ENCODE measurements around the gene HOXD11. TPM values are rescaled to one million over a fixed set of nuclear protein-coding genes. Genes with fewer than 3 reads are reported as not detected.
A peak's percentile ranks its signal among the peaks of the same experiment; 100 is the strongest.

The HOXD11 gene
- total RNA-seq, 2 experiments from 2014 or later = not detected

DNA sequence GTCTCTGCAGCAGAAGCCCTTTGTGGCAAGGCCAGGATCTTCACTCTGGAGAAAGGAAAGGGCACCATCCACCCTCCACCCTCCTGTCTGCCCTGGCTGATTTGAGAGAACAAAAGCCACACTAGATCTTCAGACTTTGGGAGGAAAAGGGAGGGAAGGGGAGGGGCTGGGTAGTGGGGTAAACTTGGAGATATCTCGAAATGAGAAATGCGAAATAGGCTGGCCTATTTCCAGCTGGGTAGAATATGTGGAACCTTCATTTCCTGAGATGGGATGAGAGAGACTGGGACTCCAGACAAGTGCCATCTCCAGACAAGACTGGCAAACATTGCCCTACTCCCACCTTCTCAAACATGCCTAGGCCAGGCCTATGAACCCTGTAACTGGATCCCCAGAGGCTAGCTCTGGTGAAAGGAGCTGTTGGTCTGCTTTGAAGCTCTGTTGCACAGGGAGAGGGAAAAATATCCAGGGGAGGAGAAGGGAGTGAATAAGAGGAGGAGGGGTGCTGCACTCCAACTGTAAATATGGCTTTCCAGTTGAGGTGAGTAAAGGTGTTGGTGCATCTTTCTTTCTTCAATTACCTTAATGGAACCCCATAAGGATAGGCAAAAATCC, 5.8 kb upstream of the HOXD11 start:
- ATAC-seq (no peak), DNase-seq (no peak)
- peaks cover 2% of the 10 kb centered on the region for H3K36me3 Mint-ChIP-seq
- CTCF ChIA-PET = interaction anchor here (1.3 kb wide), 1 partner anchor 39 kb away, joined by 3 read pairs; no protein-coding TSS in a partner anchor
- no peak overlapping the region for H3K27ac Mint-ChIP-seq
- no peak overlapping the region for H3K4me3 Mint-ChIP-seq
- H3K4me1 Mint-ChIP-seq = peaks cover 13% of the 10 kb centered on the region
- peaks cover 96% of the 10 kb centered on the region for H3K27me3 Mint-ChIP-seq
- no peaks in the 10 kb centered on the region for H3K9me3 Mint-ChIP-seq (ENCODE audit: low read depth)

DNA sequence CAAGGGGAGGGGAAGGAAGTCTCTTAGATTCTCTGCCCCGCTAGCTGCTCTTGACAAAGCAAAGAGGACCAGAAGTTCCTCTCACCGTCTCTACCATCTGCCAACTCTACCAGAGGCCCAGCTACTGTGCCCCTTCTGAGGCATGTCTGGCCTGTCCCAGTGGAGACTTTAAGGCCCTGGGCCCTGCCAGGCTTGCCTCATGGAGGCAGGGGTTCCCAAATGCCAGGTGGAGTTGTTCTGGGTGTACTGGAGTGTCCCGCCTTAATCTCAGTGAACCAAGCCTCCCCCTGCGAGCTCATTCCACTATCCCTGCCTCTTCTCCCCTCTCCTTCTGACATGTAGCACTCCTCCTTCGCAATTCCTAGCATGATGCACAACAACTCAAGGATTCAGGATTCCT, 5.2 kb upstream of the HOXD11 start:
- H3K9me3 Mint-ChIP-seq (ENCODE audit: low read depth) = no peaks in the 10 kb centered on the region
- ATAC-seq = no peak
- H3K27ac Mint-ChIP-seq = no peak overlapping the region
- no peak for DNase-seq
- H3K36me3 Mint-ChIP-seq = peaks cover 3% of the 10 kb centered on the region
- peaks cover 94% of the 10 kb centered on the region for H3K27me3 Mint-ChIP-seq
- no peak overlapping the region for H3K4me3 Mint-ChIP-seq
- CTCF ChIA-PET = interaction anchor here (0.7 to 1.4 kb wide), 4 partner anchors 18 to 536 kb away, joined by 3 read pairs; no protein-coding TSS in a partner anchor
- peaks cover 11% of the 10 kb centered on the region for H3K4me1 Mint-ChIP-seq

DNA sequence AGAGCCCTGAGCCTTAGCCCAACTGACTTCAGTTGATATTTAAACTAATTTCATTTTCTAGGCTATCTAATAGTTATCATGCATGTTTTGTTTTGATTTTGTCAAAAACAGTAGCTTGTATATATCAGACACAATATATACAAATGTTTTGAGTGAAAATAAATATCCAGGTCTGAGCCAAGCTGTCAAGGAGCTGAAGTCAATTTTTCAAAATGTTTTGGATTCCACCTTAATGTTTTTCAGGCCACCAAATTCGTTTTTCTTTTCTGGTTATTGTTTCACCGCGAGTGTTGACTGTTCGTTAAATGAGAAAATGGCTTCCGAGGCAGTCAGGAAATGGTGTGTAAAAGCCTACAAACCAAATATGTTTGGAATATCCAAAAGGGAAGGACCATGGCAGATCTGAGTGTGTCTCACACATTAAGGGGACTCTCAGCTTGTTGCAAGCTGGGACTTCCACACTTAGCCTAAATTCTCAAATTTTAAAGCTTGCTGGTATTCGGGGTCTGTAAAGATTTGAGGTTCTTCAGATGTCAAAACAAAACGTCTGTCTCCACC, 4.7 kb upstream of the HOXD11 start:
- ATAC-seq (no peak), DNase-seq (no peak)
- H3K27ac Mint-ChIP-seq = no peak overlapping the region
- peaks cover 11% of the 10 kb centered on the region for H3K4me1 Mint-ChIP-seq
- CTCF ChIA-PET = interaction anchor here (0.7 to 1.4 kb wide), 4 partner anchors 18 to 536 kb away, joined by 3 read pairs; no protein-coding TSS in a partner anchor
- H3K9me3 Mint-ChIP-seq (ENCODE audit: low read depth) = no peaks in the 10 kb centered on the region
- peaks cover 93% of the 10 kb centered on the region for H3K27me3 Mint-ChIP-seq
- peaks cover 3% of the 10 kb centered on the region for H3K36me3 Mint-ChIP-seq
- H3K4me3 Mint-ChIP-seq = no peak overlapping the region

DNA sequence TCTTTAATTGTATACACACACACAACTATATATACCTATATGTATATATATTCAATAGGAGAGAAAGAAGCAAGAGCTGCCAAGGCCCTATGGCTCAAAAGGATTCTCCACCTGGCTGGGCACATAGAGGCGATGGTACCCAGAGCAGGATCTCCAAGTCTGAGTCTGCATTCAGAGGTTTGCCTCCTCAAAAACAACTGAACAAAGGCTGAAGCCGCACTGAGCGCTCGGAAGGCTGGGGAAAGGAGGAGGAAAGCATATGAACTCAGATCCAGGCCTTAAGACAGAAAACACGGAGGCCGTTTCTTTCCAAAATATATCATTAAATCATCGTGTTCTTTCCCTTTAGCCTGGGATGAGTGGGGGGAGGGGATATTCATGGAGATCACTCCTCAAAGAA, 3.9 kb upstream of the HOXD11 start:
- no peak overlapping the region for H3K27ac Mint-ChIP-seq
- H3K9me3 Mint-ChIP-seq (ENCODE audit: low read depth) = no peaks in the 10 kb centered on the region
- CTCF ChIA-PET = interaction anchor here (0.9 to 1.4 kb wide), 4 partner anchors 17 to 37 kb away, joined by 3 read pairs; no protein-coding TSS in a partner anchor
- H3K4me1 Mint-ChIP-seq = peaks cover 6% of the 10 kb centered on the region
- no peak for ATAC-seq
- peaks cover 3% of the 10 kb centered on the region for H3K36me3 Mint-ChIP-seq
- H3K27me3 Mint-ChIP-seq = peaks cover 85% of the 10 kb centered on the region
- no peak overlapping the region for H3K4me3 Mint-ChIP-seq
- no peak for DNase-seq

DNA sequence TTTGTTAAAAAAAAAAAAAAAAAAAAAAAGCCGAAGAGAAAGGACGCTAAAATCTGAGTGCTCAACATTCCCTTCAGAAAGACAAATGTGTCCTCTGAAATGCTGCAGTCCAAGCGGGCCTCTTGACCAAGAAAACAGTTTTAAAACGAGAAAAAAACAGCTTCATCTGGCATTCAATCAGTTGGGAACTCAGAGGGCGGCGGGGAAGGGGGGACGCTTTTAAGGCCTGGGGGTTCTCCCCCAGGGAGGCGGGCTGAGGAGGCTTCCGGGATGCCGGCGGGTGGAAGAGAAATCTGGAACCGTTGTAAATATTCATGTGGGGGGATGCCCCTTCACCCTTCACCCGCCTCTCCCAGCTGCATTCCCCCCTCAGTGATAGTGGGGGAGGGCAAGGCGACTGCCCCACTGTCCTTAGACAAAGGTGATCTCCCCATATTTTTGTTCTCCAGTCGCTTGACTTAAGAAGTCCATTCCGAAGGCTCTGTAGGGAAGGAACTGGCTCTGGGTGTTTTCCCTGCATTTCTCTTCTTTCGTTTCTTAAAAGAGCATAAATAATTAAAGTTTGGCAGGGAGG, 3.3 kb upstream of the HOXD11 start:
- peaks cover 6% of the 10 kb centered on the region for H3K4me1 Mint-ChIP-seq
- no peak for DNase-seq
- no peaks in the 10 kb centered on the region for H3K9me3 Mint-ChIP-seq (ENCODE audit: low read depth)
- ATAC-seq = no peak
- peaks cover 82% of the 10 kb centered on the region for H3K27me3 Mint-ChIP-seq
- CTCF ChIA-PET = interaction anchor here (0.9 to 1.0 kb wide), 3 partner anchors 11 to 36 kb away, joined by 3 read pairs; partner anchors contain the start of gene HOXD13
- H3K27ac Mint-ChIP-seq = no peak overlapping the region
- H3K36me3 Mint-ChIP-seq = peaks cover 4% of the 10 kb centered on the region
- no peak overlapping the region for H3K4me3 Mint-ChIP-seq

DNA sequence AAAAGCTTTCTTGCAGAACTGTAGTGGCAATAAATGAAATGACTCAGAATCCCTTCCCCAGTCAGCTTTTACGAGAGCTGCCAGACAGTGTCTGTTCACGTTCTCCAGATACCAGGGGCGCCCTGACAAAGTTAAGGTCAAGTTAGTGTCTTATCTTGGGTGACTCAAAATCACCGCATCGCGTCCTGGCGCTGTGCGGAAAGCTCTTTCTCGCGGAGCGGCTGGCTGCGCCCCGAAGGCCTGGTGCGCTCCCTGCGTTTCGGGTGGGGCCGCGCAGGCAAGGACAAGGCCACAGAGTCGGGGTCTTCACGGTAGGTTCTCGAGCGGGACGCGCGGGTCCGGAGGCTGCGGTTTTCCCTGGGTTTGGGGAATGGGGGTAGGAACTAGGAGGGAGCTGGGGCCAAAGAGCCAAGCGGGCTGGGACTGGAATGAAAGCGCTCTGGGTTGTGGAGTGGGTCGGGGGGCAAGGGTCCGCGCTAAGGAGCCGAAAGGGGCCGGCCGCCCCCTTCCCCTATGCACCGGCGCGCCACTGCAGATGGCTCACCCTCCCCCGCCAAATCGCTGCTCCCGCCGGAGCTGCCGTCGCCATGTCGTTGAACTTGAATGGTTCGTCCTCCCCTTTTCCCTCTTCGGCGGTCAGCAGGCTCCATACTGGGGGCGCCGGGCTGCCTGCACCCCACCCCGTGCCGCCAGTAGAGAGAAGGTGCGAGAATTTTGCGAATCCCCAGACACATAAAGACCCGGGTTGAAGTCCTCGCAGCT, 2.6 kb upstream of the HOXD11 start:
- DNase-seq = no peak
- H3K4me3 Mint-ChIP-seq = no peak overlapping the region
- H3K4me1 Mint-ChIP-seq = peaks cover 8% of the 10 kb centered on the region
- no peak overlapping the region for H3K27ac Mint-ChIP-seq
- peaks cover 5% of the 10 kb centered on the region for H3K36me3 Mint-ChIP-seq
- CTCF ChIA-PET = interaction anchor here (0.8 to 1.1 kb wide), 5 partner anchors 12 to 36 kb away, joined by 3 read pairs; partner anchors contain the start of gene HOXD13
- peaks cover 82% of the 10 kb centered on the region for H3K27me3 Mint-ChIP-seq
- no peaks in the 10 kb centered on the region for H3K9me3 Mint-ChIP-seq (ENCODE audit: low read depth)
- ATAC-seq = no peak

DNA sequence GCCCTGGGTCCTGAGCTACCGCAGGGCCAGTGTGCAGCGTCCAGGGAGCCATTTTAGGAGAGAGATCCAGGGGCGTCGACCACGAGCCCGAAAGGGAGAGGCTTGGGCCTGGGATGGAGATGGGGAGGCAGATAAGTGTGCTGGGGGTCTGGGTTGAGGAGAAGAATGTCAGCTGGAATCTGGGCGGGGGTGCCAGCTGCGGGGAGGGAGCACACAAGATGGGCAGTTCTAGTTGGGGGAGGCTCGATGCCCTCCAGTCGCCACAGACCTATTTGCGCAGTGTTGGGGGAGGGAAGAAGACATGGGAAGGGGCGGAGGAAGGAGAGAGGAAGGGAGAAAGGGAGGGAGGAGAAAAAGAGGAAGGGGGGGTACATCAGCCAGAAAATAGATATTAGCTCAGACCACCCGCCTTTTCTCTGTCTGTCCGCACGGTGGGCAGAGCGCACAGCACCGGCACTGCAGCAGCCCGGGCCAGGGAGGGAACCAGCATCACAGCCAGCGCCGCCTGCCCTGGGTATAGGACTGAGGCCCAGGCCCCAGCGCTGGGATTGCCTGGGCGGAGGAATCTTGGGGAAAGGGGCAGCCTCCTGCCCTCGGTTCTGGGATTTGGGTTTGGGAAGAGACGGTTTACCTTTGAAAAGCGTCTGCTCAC, 1.9 kb upstream of the HOXD11 start:
- no peak overlapping the region for H3K27ac Mint-ChIP-seq
- ATAC-seq (no peak), DNase-seq (no peak)
- H3K27me3 Mint-ChIP-seq = peaks cover 85% of the 10 kb centered on the region
- H3K9me3 Mint-ChIP-seq (ENCODE audit: low read depth) = no peaks in the 10 kb centered on the region
- H3K4me3 Mint-ChIP-seq = no peak overlapping the region
- CTCF ChIA-PET = interaction anchor here (0.8 to 1.1 kb wide), 2 partner anchors 17 to 21 kb away, joined by 3 read pairs; no protein-coding TSS in a partner anchor
- H3K36me3 Mint-ChIP-seq = peaks cover 5% of the 10 kb centered on the region
- H3K4me1 Mint-ChIP-seq = peaks cover 8% of the 10 kb centered on the region

DNA sequence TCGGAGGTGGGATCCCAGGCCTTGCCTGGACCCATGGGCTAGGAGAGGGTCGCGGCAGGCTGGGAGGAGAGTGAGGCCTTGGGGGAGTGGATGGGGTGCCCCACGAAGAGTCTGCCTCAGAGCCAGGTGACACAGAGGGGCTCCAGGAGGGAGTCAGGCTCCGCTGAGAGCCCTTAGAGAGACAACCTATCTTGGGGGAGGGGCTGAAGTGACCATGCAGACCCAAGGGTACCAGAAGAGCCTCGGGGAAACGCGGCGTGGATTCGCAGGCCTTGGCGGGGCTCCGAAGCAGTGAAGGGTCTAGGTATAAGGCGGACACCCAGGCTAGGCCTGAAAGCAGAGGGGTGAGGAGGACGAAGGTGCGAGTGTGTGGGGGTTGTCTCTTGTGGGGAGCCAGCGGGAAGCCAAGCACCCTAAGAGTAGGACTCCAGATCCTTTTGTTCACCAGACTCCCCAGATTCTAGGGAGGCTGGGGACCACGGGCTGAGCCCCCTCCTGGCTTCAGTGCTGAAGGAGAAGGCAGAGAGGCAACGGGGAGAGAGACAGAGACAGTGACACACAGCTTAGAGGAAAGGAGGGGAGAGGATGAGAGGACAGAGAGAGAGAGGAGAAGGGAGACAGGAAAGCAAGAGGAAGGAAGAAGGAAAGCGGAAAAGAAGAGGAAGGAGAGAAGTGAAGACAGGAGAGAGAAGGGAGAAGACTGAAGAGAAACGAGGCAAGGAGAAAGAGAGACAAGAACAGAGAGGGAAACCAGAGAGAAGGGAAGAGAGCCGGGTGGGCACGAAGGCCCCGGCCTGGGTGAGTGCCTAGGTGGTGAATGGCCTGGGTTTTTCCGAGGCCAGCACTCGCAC, 1.1 kb upstream of the HOXD11 start:
- ATAC-seq = no peak
- Mint-ChIP-seq H3K36me3 (peaks cover 5% of the 10 kb centered on the region), H3K27ac (peak overlapping the region; percentile 75), H3K4me3 (peak overlapping the region; percentile 23), H3K9me3 (ENCODE audit: low read depth) (no peaks in the 10 kb centered on the region), H3K4me1 (peaks cover 8% of the 10 kb centered on the region), H3K27me3 (peaks cover 85% of the 10 kb centered on the region)
- CTCF ChIA-PET = no interaction called here
- no peak for DNase-seq

DNA sequence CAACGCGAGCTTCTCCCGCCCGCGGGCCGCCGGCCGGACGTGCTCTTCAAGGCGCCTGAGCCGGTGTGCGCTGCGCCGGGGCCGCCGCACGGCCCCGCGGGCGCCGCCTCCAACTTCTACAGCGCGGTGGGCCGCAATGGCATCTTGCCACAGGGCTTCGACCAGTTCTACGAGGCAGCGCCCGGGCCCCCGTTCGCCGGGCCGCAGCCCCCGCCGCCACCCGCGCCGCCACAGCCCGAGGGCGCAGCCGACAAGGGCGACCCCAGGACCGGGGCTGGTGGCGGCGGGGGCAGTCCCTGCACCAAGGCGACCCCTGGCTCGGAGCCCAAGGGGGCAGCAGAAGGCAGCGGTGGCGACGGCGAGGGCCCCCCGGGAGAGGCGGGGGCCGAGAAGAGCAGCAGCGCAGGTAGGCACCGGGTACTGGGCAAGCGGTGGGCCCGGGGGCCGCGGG, 676 bp downstream of the HOXD11 start:
- ATAC-seq (no peak), DNase-seq (no peak)
- CTCF ChIA-PET = no interaction called here
- no peaks in the 10 kb centered on the region for H3K9me3 Mint-ChIP-seq (ENCODE audit: low read depth)
- H3K36me3 Mint-ChIP-seq = peaks cover 5% of the 10 kb centered on the region
- peaks cover 85% of the 10 kb centered on the region for H3K27me3 Mint-ChIP-seq
- H3K4me3 Mint-ChIP-seq = no peak overlapping the region
- no peak overlapping the region for H3K27ac Mint-ChIP-seq
- H3K4me1 Mint-ChIP-seq = peaks cover 10% of the 10 kb centered on the region

DNA sequence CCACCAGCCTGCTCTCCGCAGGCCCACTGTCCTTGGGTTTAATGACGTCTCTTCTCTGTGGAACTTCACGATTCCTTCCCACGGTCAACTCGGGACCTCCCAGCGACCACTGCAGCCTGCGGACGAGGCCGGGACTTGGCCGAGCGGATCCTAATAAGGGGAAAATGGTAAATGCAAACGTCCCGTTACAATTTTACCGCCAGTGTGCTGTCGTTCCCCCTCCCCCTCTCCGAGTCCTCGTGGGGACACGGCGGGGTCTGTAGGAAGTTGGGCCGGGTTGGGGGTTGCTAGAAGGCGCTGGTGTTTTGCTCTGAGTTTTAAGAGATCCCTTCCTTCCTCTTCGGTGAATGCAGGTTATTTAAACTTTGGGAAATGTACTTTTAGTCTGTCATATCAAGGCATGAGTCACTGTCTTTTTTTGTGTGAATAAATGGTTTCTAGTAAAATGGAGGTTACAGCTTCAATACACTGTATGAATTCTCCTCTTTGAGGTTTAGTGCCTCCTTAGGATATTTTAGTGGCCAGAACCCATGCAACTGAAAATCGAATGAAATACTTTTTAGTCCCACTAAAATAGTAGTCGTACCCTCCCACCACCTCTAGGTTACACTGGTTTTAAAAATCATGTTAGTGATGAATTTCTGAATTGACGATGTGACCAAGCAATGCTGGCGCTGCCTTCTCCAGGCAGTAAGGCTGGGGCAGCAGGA, 2.3 kb downstream of the HOXD11 start:
- DNase-seq = no peak
- no peaks in the 10 kb centered on the region for H3K9me3 Mint-ChIP-seq (ENCODE audit: low read depth)
- CTCF ChIA-PET = interaction anchor here (0.8 to 1.6 kb wide), 4 partner anchors 22 to 60 kb away, joined by 3 to 4 read pairs (median 4); no protein-coding TSS in a partner anchor
- peak overlapping the region; percentile 41 for H3K27ac Mint-ChIP-seq
- no peak for ATAC-seq
- H3K4me1 Mint-ChIP-seq = peaks cover 10% of the 10 kb centered on the region
- H3K27me3 Mint-ChIP-seq = peaks cover 85% of the 10 kb centered on the region
- H3K4me3 Mint-ChIP-seq = peak overlapping the region; percentile 10
- peaks cover 5% of the 10 kb centered on the region for H3K36me3 Mint-ChIP-seq

DNA sequence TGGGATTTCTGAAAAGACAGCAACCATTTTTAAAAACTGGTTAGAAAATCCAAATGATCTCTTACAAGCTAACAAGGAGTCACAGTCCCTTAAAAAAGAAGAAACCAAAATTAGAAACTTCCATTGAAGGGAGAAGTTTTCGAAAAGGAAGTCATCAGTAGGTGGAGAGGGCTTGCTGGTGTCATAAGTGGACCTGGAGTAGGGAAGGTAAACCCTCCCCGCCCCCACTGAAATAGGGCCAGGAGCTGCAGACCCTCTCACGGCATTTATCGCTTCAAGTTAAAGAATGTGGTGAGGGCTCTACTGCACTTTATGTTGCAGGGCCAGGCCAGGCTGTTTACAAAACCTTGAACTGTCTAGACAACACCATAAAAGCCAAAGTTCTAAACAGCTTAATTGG, 2.9 kb downstream of the HOXD11 start:
- peaks cover 5% of the 10 kb centered on the region for H3K36me3 Mint-ChIP-seq
- H3K4me1 Mint-ChIP-seq = peaks cover 10% of the 10 kb centered on the region
- H3K27ac Mint-ChIP-seq = peak overlapping the region; percentile 22
- DNase-seq (no peak), ATAC-seq (no peak)
- CTCF ChIA-PET = interaction anchor here (0.8 to 2.2 kb wide), 10 partner anchors 12 to 805 kb away, joined by 3 to 8 read pairs (median 3); no protein-coding TSS in a partner anchor
- no peak overlapping the region for H3K4me3 Mint-ChIP-seq
- peaks cover 85% of the 10 kb centered on the region for H3K27me3 Mint-ChIP-seq
- H3K9me3 Mint-ChIP-seq (ENCODE audit: low read depth) = no peaks in the 10 kb centered on the region
